GM18502 (cell line): ENCODE data around the gene DNAJC28.
"Not testable (repeated sequence)": the region's sequence is repeated elsewhere in the genome, so short reads cannot be mapped to it uniquely, and the experiment has no call there.

Experiments used
- ATAC-seq: cut with Tn5 transposase; IDR thresholded peaks from one replicate; pipeline ENCODE4 v1.9.1; 2021; ENCODE audit warnings: mild to moderate bottlenecking; ENCODE audit not compliant: unreplicated experiment, poor library complexity

The DNAJC28 gene

GRCh38 chr21:33491373-33492102, at the start of gene DNAJC28:
TSS of gene DNAJC28 (minus strand) at chr21:33491716. CDS start at chr21:33489393, 2,323 bp downstream.
- ATAC-seq = peak; percentile 98

- no peak for ATAC-seq
Measured at GRCh38 chr21:33541105-33541711, 49.7 kb upstream of the DNAJC28 start.

DNA sequence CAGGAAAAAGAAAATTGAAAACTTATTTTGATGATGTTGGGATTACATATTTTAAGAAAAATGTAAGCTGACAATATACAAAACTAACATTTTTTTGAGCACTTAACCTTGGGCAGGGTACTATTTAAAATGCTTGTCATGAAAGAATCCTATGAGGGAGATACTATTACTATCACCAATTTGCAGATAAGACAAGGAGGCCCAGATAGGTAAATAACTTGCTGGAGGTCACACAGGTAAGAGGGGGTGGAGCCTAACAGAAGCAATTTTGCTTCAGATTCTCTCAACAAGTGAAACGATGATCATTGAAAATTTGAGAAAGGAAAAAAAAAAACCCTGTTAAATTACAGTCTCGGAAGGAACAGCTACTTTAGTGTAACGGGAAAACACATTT, 49.2 kb upstream of the DNAJC28 start:
- ATAC-seq = no peak

- ATAC-seq = no peak
Measured at GRCh38 chr21:33539616-33540015, 48.1 kb upstream of the DNAJC28 start.

DNA sequence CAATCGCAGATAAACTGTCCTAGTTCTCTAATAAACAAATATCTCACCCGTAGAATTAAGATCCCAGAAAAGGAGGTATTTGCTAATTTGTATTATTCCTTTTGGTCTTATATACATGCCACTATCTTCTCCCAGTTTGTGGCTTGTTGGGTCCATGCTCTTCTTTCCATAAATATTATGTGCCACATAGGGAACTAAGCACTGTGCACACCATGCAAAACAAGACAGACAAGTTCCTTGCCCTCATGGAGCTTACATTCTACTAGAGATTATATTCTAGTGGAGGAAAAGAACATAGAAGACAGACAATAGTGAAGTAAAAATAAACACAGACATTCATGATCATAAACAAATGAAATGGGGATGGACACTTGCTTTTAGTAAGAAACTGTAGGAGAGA, 45.7 kb upstream of the DNAJC28 start:
- ATAC-seq = no peak

GRCh38 chr21:33531007-33531406, 39.5 kb upstream of the DNAJC28 start:
- ATAC-seq = no peak

GRCh38 chr21:33522953-33523349, 31.4 kb upstream of the DNAJC28 start:
- ATAC-seq = no peak

DNA sequence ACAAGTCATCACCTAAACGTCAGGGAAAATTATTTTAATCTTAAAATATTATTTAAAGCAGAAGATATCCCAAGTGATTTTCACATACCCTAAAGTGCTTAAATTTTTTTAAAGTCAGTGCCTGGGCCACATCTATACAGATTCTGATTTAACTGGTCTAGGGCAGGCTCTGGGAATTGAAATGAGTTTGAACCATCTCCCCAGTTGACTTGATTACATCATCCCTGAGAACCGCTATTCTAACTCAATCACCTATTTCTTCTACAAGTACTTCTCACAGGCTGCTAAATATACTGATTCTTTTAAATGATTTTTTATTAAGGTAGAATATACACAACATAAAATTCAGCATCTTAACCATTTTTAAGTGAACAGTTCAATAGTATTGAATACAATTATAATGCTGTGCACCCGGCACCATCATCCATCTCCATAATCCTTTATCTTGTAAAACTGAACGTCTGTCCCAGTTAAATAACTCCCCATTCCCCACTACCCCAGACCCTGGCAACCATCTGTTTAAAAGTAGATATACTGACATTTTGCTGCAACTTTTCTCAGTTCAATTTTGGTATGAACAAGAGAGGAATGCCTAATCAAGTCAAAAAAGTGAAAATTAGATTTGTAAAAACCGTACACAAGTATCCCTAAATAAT, 30.9 kb upstream of the DNAJC28 start:
- ATAC-seq = no peak

- ATAC-seq = no peak
Measured at GRCh38 chr21:33518899-33519298, 27.4 kb upstream of the DNAJC28 start.

DNA sequence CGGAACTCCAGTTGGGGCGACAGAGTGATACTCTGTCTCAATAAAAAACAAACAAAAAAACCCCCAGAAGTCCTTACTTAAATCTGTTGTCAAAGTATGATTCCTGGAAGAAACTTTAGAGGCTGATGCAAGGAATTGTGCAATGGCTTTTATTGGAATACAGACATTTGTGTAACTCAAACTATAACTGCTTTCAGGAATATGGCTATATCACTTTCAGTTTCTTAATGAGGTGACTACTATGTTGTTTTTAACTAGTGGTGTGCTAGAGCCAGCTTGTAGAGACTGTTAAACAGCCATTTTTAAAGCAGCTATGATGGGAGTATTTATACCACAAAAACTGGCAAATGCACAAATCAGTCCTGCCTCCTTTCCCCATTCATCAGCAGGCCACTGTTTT, 22.7 kb upstream of the DNAJC28 start:
- no peak for ATAC-seq

GRCh38 chr21:33512481-33512880, 21.0 kb upstream of the DNAJC28 start:
- ATAC-seq = no peak

- no peak for ATAC-seq
Measured at GRCh38 chr21:33511639-33512038, 20.1 kb upstream of the DNAJC28 start.

DNA sequence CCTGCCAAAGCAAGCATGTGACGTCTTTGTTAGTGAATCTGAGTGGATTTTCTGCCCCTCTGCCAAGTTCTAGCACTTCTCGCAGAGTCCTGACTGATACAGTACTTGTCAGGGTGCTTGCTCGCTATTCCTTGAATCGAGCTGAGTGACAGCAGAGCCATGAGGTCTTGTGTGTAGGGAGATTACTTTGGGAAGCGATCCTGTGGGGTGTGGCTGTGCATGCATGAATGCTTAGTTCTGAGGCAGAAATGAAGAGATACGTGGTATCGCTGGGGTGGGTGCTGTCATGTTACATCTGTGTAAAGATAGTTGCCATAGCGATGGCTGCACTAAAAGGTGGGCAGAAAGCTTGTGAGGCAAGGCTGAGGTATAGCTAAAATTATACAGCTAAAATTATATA, 19.3 kb upstream of the DNAJC28 start:
- no peak for ATAC-seq

DNA sequence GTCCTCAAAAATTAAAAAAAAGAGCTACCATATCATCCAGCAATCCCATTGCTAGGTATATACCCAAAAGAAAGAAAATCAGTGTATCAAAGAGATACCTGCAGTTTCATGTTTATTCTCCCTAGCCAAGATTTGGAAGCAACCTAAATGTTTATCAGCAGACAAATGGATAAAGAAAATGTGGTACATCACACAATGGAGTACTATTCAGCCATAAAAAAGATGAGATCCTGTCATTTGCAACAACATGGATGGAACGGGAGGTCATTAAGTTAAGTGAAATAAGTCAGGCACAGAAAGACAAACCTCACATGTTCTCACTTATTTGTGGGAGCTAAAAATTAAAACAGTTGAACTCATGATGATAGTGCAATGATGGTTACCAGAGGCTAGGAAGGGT, 15.5 kb upstream of the DNAJC28 start:
- ATAC-seq = not testable (repeated sequence)

- ATAC-seq = no peak
Measured at GRCh38 chr21:33505833-33506232, 14.3 kb upstream of the DNAJC28 start.

DNA sequence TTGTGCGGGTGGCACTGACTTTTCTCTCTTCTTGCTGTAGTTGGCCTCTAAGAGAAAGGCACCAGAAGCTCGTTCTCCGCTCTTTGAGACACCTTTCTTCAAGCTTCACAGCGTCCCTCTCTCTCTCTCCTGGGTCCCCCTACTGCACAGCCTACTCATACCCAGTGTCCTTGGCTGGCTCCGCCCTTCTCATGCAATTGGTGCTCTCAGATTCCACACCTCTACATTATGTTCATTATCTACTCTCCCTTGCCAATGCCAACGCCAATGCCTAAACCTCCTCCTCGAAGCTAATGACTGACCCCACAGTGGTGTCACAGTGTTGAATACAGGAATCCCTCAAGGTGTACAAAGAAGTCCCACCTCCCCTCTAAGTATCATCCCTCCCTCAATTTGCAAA, 4.8 kb upstream of the DNAJC28 start:
- ATAC-seq = no peak

GRCh38 chr21:33495743-33496142, 4.2 kb upstream of the DNAJC28 start:
- ATAC-seq = no peak

GRCh38 chr21:33493756-33494155, 2.2 kb upstream of the DNAJC28 start:
- no peak for ATAC-seq

- no peak for ATAC-seq
Measured at GRCh38 chr21:33492571-33492970, 1.1 kb upstream of the DNAJC28 start.

DNA sequence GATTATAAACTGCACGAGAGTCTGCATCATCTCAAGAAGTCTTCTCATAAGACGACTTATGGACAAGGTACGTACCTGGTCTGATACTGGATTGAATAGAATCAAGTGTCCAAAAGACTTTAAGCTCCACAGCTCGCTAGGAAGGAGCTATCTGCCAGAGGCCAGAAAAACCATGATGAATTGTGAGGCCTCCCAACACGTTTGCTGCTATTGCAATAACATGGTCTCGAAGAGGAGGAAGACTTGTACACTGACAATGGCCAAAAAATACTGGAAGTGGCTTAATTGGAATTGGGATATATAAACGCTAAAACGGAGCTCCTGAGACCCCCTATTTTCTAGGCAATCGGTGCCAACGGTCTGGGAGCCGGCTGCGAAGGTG, 534 bp downstream of the DNAJC28 start:
- ATAC-seq = no peak

DNA sequence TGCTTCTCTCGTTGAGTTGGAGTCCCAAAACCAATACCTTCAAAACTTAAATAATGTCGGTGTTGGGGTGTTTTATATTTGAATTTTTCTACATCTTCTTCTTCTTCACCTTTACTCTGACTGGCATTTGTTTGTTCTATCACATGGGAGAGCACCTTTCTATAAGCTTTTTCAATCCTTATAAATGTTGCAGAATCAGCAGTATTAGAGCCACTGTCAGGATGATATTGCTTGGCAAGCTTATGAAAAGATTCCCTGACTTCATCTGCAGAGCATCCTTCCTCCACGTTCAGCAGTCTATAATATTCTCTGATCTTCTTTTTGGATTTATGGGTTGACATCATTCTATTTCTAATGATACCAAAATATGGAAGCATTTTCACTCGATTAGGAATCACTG, 2.6 kb downstream of the DNAJC28 start:
- no peak for ATAC-seq

GRCh38 chr21:33487996-33488395, 3.5 kb downstream of the DNAJC28 start:
- no peak for ATAC-seq
